DOHH2 (cell line): ENCODE measurements around the gene KCNJ15.
A peak's percentile ranks its signal among the peaks of the same experiment; 100 is the strongest.

Source experiments
- CTCF ChIP-seq: fragments of 200-600 bp; sonication (generic); IDR thresholded peaks from one replicate; pipeline ENCODE4 v1.5.1; 2014; ENCODE audit warnings: antibody characterized with exemption, mild to moderate bottlenecking, low read depth, low read length; ENCODE audit not compliant: poor library complexity, severe bottlenecking
- EZH2phosphoT487 ChIP-seq: fragments of 200-600 bp; sonication (generic); IDR thresholded peaks from 2 replicates; pipeline ENCODE4 v1.6.1; 2017; ENCODE audit warnings: borderline replicate concordance, mild to moderate bottlenecking, antibody characterized with exemption, low read length, moderate library complexity, mixed read lengths

- TF ChIP-seq CTCF (peak; percentile 91), EZH2phosphoT487 (no peak)
These were observed 99.4 kb downstream of the KCNJ15 start for GRCh38 chr21:38355992-38356781.
